ENCODE measurements around the gene ERP44. TPM values are rescaled to one million over a fixed set of nuclear protein-coding genes. Genes with fewer than 3 reads are reported as not detected.

The ERP44 gene
- polyA plus RNA-seq, 1 of the 3 experiments (the other 2 are of a cell fraction), result 10.0 TPM

DNA sequence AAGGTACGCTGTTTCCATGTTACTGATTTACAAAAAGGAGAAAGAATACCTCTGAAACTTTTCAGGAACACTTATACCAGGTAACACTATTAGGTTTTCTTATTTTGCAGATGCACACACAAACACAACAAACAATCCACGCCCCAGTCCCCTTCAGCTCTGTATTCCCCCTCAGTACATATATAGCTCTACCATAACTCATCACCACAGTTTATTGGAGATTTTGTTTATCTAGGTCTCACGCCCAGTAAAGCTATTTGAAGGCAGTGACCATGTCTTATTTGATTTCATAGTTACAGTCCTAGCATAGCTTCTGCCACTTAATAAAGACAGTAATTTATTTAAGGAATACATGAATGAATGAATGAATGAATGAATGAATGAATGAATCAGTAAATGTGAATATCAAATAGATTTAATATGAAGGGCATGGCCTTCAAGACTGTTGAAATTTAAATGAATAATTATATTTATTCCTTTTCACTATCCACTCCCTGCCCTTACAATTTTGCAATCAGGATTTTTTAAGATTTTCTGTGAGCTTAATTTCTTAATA, 33.2 kb upstream of the ERP44 start:
- no peaks in the 10 kb centered on the region for H3K9me2 ChIP-seq
- H3K9me3 ChIP-seq, result no peaks in the 10 kb centered on the region
- no peak for DNase-seq
- TF ChIP-seq EP300 (IDR thresholded peaks at IDR 0.05; ENCODE audit: borderline replicate concordance in 1 of 2, low read depth in 1 of 2, low read length in 1 of 2) (no peak), TCF12 (IDR thresholded peaks at IDR 0.05) (no peak), RFX5 (IDR thresholded peaks at IDR 0.05; ENCODE audit: low read length) (no peak), MEF2A (IDR thresholded peaks at IDR 0.05; ENCODE audit: borderline replicate concordance, low read depth) (no peak), FOXM1 (IDR thresholded peaks at IDR 0.05; ENCODE audit: low read depth) (no peak), YY1 (IDR thresholded peaks at IDR 0.05; ENCODE audit: low read depth) (no peak)
- TF ChIP-seq, protein P1, sequence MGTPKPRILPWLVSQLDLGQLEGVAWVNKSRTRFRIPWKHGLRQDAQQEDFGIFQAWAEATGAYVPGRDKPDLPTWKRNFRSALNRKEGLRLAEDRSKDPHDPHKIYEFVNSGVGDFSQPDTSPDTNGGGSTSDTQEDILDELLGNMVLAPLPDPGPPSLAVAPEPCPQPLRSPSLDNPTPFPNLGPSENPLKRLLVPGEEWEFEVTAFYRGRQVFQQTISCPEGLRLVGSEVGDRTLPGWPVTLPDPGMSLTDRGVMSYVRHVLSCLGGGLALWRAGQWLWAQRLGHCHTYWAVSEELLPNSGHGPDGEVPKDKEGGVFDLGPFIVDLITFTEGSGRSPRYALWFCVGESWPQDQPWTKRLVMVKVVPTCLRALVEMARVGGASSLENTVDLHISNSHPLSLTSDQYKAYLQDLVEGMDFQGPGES (IDR thresholded peaks at IDR 0.05; ENCODE audit: low read depth, low read length), result no peak
- H3K4me2 ChIP-seq, result no peak overlapping the region
- H3F3A ChIP-seq (replicated peaks; ENCODE audit: insufficient read depth), result no peaks in the 10 kb centered on the region
- ChIA-PET POLR2A (no interaction called here), CTCF (no interaction called here)
- peaks cover 0 to 4% of the 10 kb centered on the region in 2 experiments; a peak in 2 of 4 replicates for H3K4me1 ChIP-seq (ENCODE audit: control insufficient read depth in 1 of 2, insufficient read depth in 2 of 2, low read depth in 1 of 2, low read length in 1 of 2)
- no peaks in the 10 kb centered on the region for H3K27me3 ChIP-seq (ENCODE audit: insufficient read depth)
- WGBS (ENCODE audit: low lambda C conversion rate), result over 99% methylated on average over 3 of the region's 3 CpGs
- H3K27ac ChIP-seq (ENCODE audit: low read depth in 2 of 2, low read length in 1 of 2), result no peak overlapping the region
- no peaks in the 10 kb centered on the region for H3K79me2 ChIP-seq (ENCODE audit: insufficient read depth)
- peaks cover 12 to 39% of the 10 kb centered on the region in 2 experiments for H3K36me3 ChIP-seq (replicated peaks in 1 of 2; ENCODE audit: control insufficient read depth in 1 of 2, insufficient read depth in 2 of 2, low read length in 1 of 2)
- no peaks in the 10 kb centered on the region for H4K20me1 ChIP-seq (ENCODE audit: insufficient read depth)
- no peak overlapping the region for H3K9ac ChIP-seq
- no peak overlapping the region for H3K4me3 ChIP-seq (ENCODE audit: low read depth in 2 of 2, low read length in 1 of 2)
- no peak overlapping the region for H2AFZ ChIP-seq (ENCODE audit: low read depth)

- H3K9me3 ChIP-seq, result no peaks in the 10 kb centered on the region
- H3K9ac ChIP-seq, result no peak overlapping the region
- DNase-seq, result no peak
- ChIA-PET POLR2A (no interaction called here), CTCF (interaction anchor here (1.2 kb wide), 1 partner anchor 103 kb away, joined by 3 read pairs; no protein-coding TSS in a partner anchor)
- H3K27me3 ChIP-seq (ENCODE audit: insufficient read depth), result no peaks in the 10 kb centered on the region
- H3K9me2 ChIP-seq, result no peaks in the 10 kb centered on the region
- H2AFZ ChIP-seq (ENCODE audit: low read depth), result no peak overlapping the region
- H3K4me1 ChIP-seq (ENCODE audit: control insufficient read depth in 1 of 2, insufficient read depth in 2 of 2, low read depth in 1 of 2, low read length in 1 of 2), result peaks cover 0 to 8% of the 10 kb centered on the region in 2 experiments; a peak in 2 of 4 replicates
- TF ChIP-seq RCOR1 (IDR thresholded peaks at IDR 0.05; ENCODE audit: low read length), result no peak
- TF ChIP-seq TAF1 (IDR thresholded peaks at IDR 0.05; ENCODE audit: borderline replicate concordance, low read depth, low read length), result no peak
- TF ChIP-seq, protein P1 (IDR thresholded peaks at IDR 0.05; ENCODE audit: low read depth, low read length), result no peak
- TF ChIP-seq, protein P2, sequence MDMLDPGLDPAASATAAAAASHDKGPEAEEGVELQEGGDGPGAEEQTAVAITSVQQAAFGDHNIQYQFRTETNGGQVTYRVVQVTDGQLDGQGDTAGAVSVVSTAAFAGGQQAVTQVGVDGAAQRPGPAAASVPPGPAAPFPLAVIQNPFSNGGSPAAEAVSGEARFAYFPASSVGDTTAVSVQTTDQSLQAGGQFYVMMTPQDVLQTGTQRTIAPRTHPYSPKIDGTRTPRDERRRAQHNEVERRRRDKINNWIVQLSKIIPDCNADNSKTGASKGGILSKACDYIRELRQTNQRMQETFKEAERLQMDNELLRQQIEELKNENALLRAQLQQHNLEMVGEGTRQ (IDR thresholded peaks at IDR 0.05; ENCODE audit: borderline replicate concordance, low read depth, low read length), result no peak
- TF ChIP-seq GATA2 (CRISPR knock-in tag; IDR thresholded peaks at IDR 0.05), result no peak
- TF ChIP-seq GABPA (IDR thresholded peaks at IDR 0.05; ENCODE audit: low read depth), result no peak
- no peak for TF ChIP-seq CHD2 (IDR thresholded peaks at IDR 0.05; ENCODE audit: low read length, partially characterized antibody)
- TF ChIP-seq MEF2A (IDR thresholded peaks at IDR 0.05; ENCODE audit: borderline replicate concordance, low read depth), result no peak
- TF ChIP-seq SMC3 (IDR thresholded peaks at IDR 0.05; ENCODE audit: low read depth, low read length), result no peak
- no peak for TF ChIP-seq RXRA (IDR thresholded peaks at IDR 0.05; ENCODE audit: borderline replicate concordance, low read depth)
- TF ChIP-seq FOSL2 (IDR thresholded peaks at IDR 0.05; ENCODE audit: borderline replicate concordance, low read depth), result no peak
- TF ChIP-seq TCF12 (IDR thresholded peaks at IDR 0.05), result no peak
- H3F3A ChIP-seq (replicated peaks; ENCODE audit: insufficient read depth), result peaks cover 5% of the 10 kb centered on the region
- H3K4me3 ChIP-seq (ENCODE audit: low read depth in 2 of 2, low read length in 1 of 2), result no peak overlapping the region
- no peak overlapping the region for H3K27ac ChIP-seq (ENCODE audit: low read depth in 2 of 2, low read length in 1 of 2)
- no peaks in the 10 kb centered on the region for H3K79me2 ChIP-seq (ENCODE audit: insufficient read depth)
- peaks cover 14 to 46% of the 10 kb centered on the region in 2 experiments for H3K36me3 ChIP-seq (replicated peaks in 1 of 2; ENCODE audit: control insufficient read depth in 1 of 2, insufficient read depth in 2 of 2, low read length in 1 of 2)
- WGBS (ENCODE audit: low lambda C conversion rate), result 97% methylated on average over 1 of the region's 1 CpG
- H4K20me1 ChIP-seq (ENCODE audit: insufficient read depth), result no peaks in the 10 kb centered on the region
- H3K4me2 ChIP-seq, result no peak overlapping the region
These were observed 32.4 kb upstream of the ERP44 start for GRCh38 chr9:100131216-100131615.

Measured in SK-N-SH (cell line).